GM12878 (cell line): ENCODE measurements around the gene CCDC150. TPM values are rescaled to one million over a fixed set of nuclear protein-coding genes. Genes with fewer than 3 reads are reported as not detected.

Experiments used
- ATAC-seq: fragments of 200-7000 bp; cut with Tn5 transposase; 3 replicates; pipeline ENCODE4 v1.9.1; 2020; ENCODE audit warnings: mild to moderate bottlenecking, moderate library complexity
- BruUV-seq: library from RNA; stranded (reverse); fragments of 400-500 nt; replicated peaks from 2 replicates; lab custom pipeline; 2021; lab: Mats Ljungman, UMichigan
- CTCF ChIA-PET: fragments of 300-600 bp; sonication (Branson Sonifier 250); formaldehyde crosslinking; extraction: SDS; loops from one replicate; lab custom pipeline; 2021; ENCODE audit warnings: inconsistent platforms; lab: Yijun Ruan, JAX
- POLR2A ChIA-PET: fragments of 350-600 bp; formaldehyde crosslinking; extraction: SDS; loops from one replicate; lab custom pipeline; 2021; ENCODE audit warnings: inconsistent platforms; lab: Charles Lee
- RAD21 ChIA-PET: fragments of 300-600 bp; sonication (Branson Sonifier 250); formaldehyde crosslinking; loops from one replicate; lab custom pipeline; 2023; ENCODE audit warnings: antibody characterized with exemption; ENCODE audit not compliant: unreplicated experiment; lab: Charles Lee
- SMC1A ChIA-PET: fragments of 300-600 bp; sonication (Branson Sonifier 250); formaldehyde crosslinking; loops from one replicate; lab custom pipeline; 2023; ENCODE audit not compliant: unreplicated experiment, uncharacterized antibody; lab: Charles Lee
- DNase-seq: peaks from one replicate; pipeline ENCODE4 v3.0.0-alpha.2; 2011; ENCODE audit warnings: low read depth, low spot score
- FAIRE-seq: peaks from 3 replicates; lab custom pipeline; 2011; peaks lifted over from hg19 to GRCh38; lab: Jason Lieb, UNC
- H2AFZ ChIP-seq: 2 replicates; pipeline ENCODE4 v1.6.0; 2011; ENCODE audit warnings: low read depth, low read length, control low read depth; ENCODE audit not compliant: control insufficient read depth
- H3K27ac ChIP-seq: 2 replicates; pipeline ENCODE4 v1.5.1; 2011; ENCODE audit warnings: control low read depth; ENCODE audit not compliant: control insufficient read depth, insufficient read depth
- H3K27me3 ChIP-seq, 2 experiments: replicated peaks in 1 of 2; 2 replicates each; pipeline versions ENCODE4 v1.6.0 to v1.6.1; 2011; ENCODE audit warnings: low read length in 1 of 2; ENCODE audit not compliant: control insufficient read depth in 2 of 2, insufficient read depth in 2 of 2
- H3K36me3 ChIP-seq, 2 experiments: 2 replicates each; pipeline ENCODE4 v1.5.1; 2011; ENCODE audit warnings: low read length in 1 of 2; ENCODE audit not compliant: control insufficient read depth in 2 of 2, insufficient read depth in 2 of 2
- H3K4me1 ChIP-seq: 2 replicates; pipeline ENCODE4 v1.6.1; 2011; ENCODE audit warnings: mild to moderate bottlenecking, low read length, moderate library complexity, mixed read lengths; ENCODE audit not compliant: control insufficient read depth, insufficient read depth
- H3K4me2 ChIP-seq: 2 replicates; pipeline ENCODE4 v1.6.0; 2011; ENCODE audit warnings: control low read depth; ENCODE audit not compliant: control insufficient read depth, insufficient read depth
- H3K4me3 ChIP-seq: fragments of 200-600 bp; sonication (generic); 2 replicates; pipeline ENCODE4 v1.5.1; 2016
- H3K79me2 ChIP-seq: 2 replicates; pipeline ENCODE4 v1.6.0; 2011; ENCODE audit warnings: low read length; ENCODE audit not compliant: control insufficient read depth, insufficient read depth
- H3K9ac ChIP-seq: 2 replicates; pipeline ENCODE4 v1.8.0; 2011; ENCODE audit warnings: low read length, control low read depth, mixed read lengths; ENCODE audit not compliant: control insufficient read depth, insufficient read depth
- H3K9me3 ChIP-seq: replicated peaks from 3 replicates; pipeline ENCODE4 v1.5.1; 2011; ENCODE audit warnings: mild to moderate bottlenecking, low read length; ENCODE audit not compliant: control insufficient read depth, insufficient read depth
- H4K20me1 ChIP-seq: 2 replicates; pipeline ENCODE4 v1.6.0; 2011; ENCODE audit not compliant: control insufficient read depth, insufficient read depth
- BCL3 ChIP-seq: IDR thresholded peaks from 2 replicates; pipeline ENCODE4 v1.6.1; 2011; ENCODE audit warnings: borderline replicate concordance, low read depth, mild to moderate bottlenecking, moderate library complexity, low read length; ENCODE audit not compliant: insufficient read depth, poor library complexity, severe bottlenecking
- CREM ChIP-seq: IDR thresholded peaks from 2 replicates; pipeline ENCODE4 v1.6.1; 2014; ENCODE audit warnings: antibody characterized with exemption, low read depth
- E4F1 ChIP-seq: fragments of 450-650 bp; IDR thresholded peaks from 2 replicates; pipeline ENCODE4 v1.6.1; 2018; ENCODE audit warnings: borderline replicate concordance, mild to moderate bottlenecking; ENCODE audit not compliant: partially characterized antibody
- MAX ChIP-seq: IDR thresholded peaks from 2 replicates; pipeline ENCODE4 v1.6.1; 2012; ENCODE audit warnings: low read depth, low read length, improper control_type of control experiment
- MEF2A ChIP-seq: IDR thresholded peaks from 2 replicates; pipeline ENCODE4 v1.6.1; 2011; ENCODE audit warnings: low read depth, mild to moderate bottlenecking, low read length, moderate library complexity; ENCODE audit not compliant: insufficient read depth
- MEF2B ChIP-seq: fragments of 450-650 bp; IDR thresholded peaks from 2 replicates; pipeline ENCODE4 v1.6.1; 2018; ENCODE audit warnings: mild to moderate bottlenecking, moderate library complexity; ENCODE audit not compliant: partially characterized antibody, poor library complexity, severe bottlenecking
- RCOR1 ChIP-seq: conservative IDR thresholded peaks from 2 replicates; pipeline ENCODE4 v1.6.1; 2012; ENCODE audit warnings: low read depth, low read length, improper control_type of control experiment
- TAF1 ChIP-seq: IDR thresholded peaks from 2 replicates; pipeline ENCODE4 v1.6.1; 2011; ENCODE audit warnings: mild to moderate bottlenecking, low read depth, low read length, borderline replicate concordance
- ZZZ3 ChIP-seq: IDR thresholded peaks from 2 replicates; pipeline ENCODE4 v1.6.1; 2011; ENCODE audit warnings: low read depth; ENCODE audit not compliant: control insufficient read depth, insufficient read length
- WGBS: methylation state at CpG from one replicate; pipeline ENCODE4 v1.1.6; 2016; ENCODE audit warnings: low lambda C conversion rate; ENCODE audit not compliant: insufficient replicate concordance, insufficient coverage; ENCODE audit errors: missing lambda C conversion rate; 5-methylcytosine and 5-hydroxymethylcytosine counted together
- in situ Hi-C: fragments of 300-500 bp; cut with MboI; formaldehyde crosslinking; loops from 9 replicates; pipeline ENCODE4 v1.14.3; 2018; ENCODE audit warnings: mixed read lengths
- intact Hi-C: fragments of 100-400 bp; cut with micrococcal nuclease; formaldehyde crosslinking; loops from one replicate; pipeline ENCODE4 v1.14.2; 2022; ENCODE audit not compliant: unreplicated experiment
- polyA plus RNA-seq, 11 experiments: library from polyadenylated mRNA; depleted of rRNA in 4 of 11; unstranded in 6 of 11; stranded (reverse) in 5 of 11; fragments of >200 nt; fragmentation: Nextera tagmentation in 4 of 11; fragmentation: Illumina TruSeq in 1 of 11; extraction: Ambion mirVana in 4 of 11; extraction: Trizol in 1 of 11; gene quantifications; 1 replicate in 1 of 11; 2 replicates in 10 of 11; pipeline versions ENCODE4 v1.2.1 to v1.2.3, GENCODE V29; 2011 to 2016; ENCODE audit warnings: inconsistent platforms in 2 of 11, missing spikeins in 2 of 11, low read depth in 1 of 11
- total RNA-seq, 4 experiments: library from RNA; depleted of rRNA in 3 of 4; stranded (reverse); fragments of >200 nt in 3 of 4; fragmentation: Illumina TruSeq in 1 of 4; extraction: Trizol in 1 of 4; gene quantifications; 2 replicates each; pipeline versions ENCODE4 v1.2.1 to v1.2.3, GENCODE V29; 2013 to 2021

The CCDC150 gene
- total and polyA plus RNA-seq, 10 of the 15 experiments (the other 5 are each of a cell fraction or from before 2014, with no cell fraction given): 11.6 to 27.7 (median 19.6) TPM

- CTCF ChIA-PET: interaction anchor here (4.4 kb wide), 1 partner anchor 8 kb away, joined by 31 read pairs; no protein-coding TSS in a partner anchor
- H3K4me2 ChIP-seq: no peak overlapping the region
- DNase-seq (no peak), ATAC-seq (no peak), FAIRE-seq (no peak)
- H3K4me1 ChIP-seq: no peaks in the 10 kb centered on the region
- RAD21 ChIA-PET: no interaction called here
- H2AFZ ChIP-seq: no peak overlapping the region
- H3K4me3 ChIP-seq: no peak overlapping the region
- H3K27me3 ChIP-seq: no peaks in the 10 kb centered on the region
- no peak overlapping the region for H3K9ac ChIP-seq
- 100% methylated on average over 2 of the region's 3 CpGs for WGBS
- intact Hi-C loops: no loop called here
- H4K20me1 ChIP-seq: no peaks in the 10 kb centered on the region
- BruUV-seq: no TSS peak
- in situ Hi-C loops: no loop called here
- TF ChIP-seq CREM (no peak), TAF1 (no peak), RCOR1 (no peak), BCL3 (no peak), MEF2A (no peak)
- POLR2A ChIA-PET: no interaction called here
- no peaks in the 10 kb centered on the region for H3K79me2 ChIP-seq
- SMC1A ChIA-PET: no interaction called here
- H3K36me3 ChIP-seq: peaks cover 0 to 6% of the 10 kb centered on the region in 2 experiments; a peak in 2 of 4 replicates
- H3K27ac ChIP-seq: no peak overlapping the region
- H3K9me3 ChIP-seq: no peaks in the 10 kb centered on the region; the same call in 2 of the 3 replicates
Observed at GRCh38 chr2:196742685-196743084, 103.2 kb downstream of the CCDC150 start.

GRCh38 chr2:196743165-196743564 lies 103.7 kb downstream of the CCDC150 start:
- TF ChIP-seq MEF2B (no peak), E4F1 (no peak), MAX (no peak), ZZZ3 (no peak)
- CTCF ChIA-PET: interaction anchor here (4.4 kb wide), 1 partner anchor 8 kb away, joined by 31 read pairs; no protein-coding TSS in a partner anchor
- H3K4me2 ChIP-seq: no peak overlapping the region
- H2AFZ ChIP-seq: no peak overlapping the region
- RAD21 ChIA-PET: no interaction called here
- ATAC-seq (no peak), DNase-seq (no peak), FAIRE-seq (no peak)
- H3K27ac ChIP-seq: no peak overlapping the region
- H3K79me2 ChIP-seq: no peaks in the 10 kb centered on the region
- no peaks in the 10 kb centered on the region for H4K20me1 ChIP-seq
- H3K9me3 ChIP-seq: no peaks in the 10 kb centered on the region; the same call in 2 of the 3 replicates
- H3K36me3 ChIP-seq: peaks cover 0 to 6% of the 10 kb centered on the region in 2 experiments; a peak in 2 of 4 replicates
- no peak overlapping the region for H3K9ac ChIP-seq
- SMC1A ChIA-PET: no interaction called here
- in situ Hi-C loops (no loop called here), intact Hi-C loops (no loop called here)
- no peaks in the 10 kb centered on the region for H3K4me1 ChIP-seq
- no peaks in the 10 kb centered on the region for H3K27me3 ChIP-seq
- POLR2A ChIA-PET: no interaction called here
- BruUV-seq: no TSS peak
- 100% methylated on average over 4 of the region's 7 CpGs for WGBS
- no peak overlapping the region for H3K4me3 ChIP-seq
